ENCODE data around the gene PRR12.

DNA sequence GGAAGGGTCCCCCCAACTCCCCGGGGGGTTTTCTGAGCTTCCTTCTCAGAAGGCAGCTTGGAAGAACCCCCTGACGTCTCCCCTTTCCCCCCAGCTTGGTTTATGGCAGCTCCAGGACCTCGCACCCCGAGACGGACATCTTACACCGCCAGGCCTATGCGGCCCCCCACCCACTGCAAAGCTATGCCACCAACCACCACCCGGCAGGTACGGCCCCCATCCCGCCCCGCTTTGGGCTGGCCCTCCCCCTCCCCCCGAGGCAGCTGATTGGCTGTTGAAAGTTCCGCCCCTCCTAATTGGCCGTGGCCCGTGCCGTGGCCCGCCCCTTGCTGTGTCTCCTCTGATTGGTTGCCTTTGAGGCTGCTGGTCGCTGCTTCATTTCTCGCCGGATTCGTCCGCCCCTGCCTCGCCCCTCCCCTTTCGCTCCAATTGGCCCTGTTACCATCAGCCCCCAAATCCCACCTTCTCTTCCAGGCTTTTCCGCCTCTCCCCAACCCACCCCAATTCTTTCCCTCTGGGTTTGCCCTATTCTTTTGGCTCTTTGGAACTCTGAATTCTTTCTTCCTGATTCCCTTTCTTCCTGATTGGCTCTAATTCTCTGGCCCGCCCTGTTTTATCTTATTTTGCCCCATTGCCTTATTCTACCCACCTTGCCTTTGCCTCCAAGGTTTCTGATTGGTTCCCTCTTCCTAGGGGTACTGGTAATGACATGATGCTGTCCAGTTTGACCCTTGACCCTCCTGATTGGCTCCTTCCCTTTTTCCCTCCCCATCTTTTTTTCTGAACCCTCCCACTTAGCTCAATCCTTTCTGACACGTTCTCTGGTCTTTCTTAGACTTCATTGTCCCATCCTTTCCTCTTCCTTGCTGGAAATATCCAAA lies 2.5 kb downstream of the PRR12 start:
- TF ChIP-seq, protein P1, sequence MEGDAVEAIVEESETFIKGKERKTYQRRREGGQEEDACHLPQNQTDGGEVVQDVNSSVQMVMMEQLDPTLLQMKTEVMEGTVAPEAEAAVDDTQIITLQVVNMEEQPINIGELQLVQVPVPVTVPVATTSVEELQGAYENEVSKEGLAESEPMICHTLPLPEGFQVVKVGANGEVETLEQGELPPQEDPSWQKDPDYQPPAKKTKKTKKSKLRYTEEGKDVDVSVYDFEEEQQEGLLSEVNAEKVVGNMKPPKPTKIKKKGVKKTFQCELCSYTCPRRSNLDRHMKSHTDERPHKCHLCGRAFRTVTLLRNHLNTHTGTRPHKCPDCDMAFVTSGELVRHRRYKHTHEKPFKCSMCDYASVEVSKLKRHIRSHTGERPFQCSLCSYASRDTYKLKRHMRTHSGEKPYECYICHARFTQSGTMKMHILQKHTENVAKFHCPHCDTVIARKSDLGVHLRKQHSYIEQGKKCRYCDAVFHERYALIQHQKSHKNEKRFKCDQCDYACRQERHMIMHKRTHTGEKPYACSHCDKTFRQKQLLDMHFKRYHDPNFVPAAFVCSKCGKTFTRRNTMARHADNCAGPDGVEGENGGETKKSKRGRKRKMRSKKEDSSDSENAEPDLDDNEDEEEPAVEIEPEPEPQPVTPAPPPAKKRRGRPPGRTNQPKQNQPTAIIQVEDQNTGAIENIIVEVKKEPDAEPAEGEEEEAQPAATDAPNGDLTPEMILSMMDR (IDR thresholded peaks at IDR 0.05): no peak
- TF ChIP-seq POLR2A (IDR thresholded peaks at IDR 0.05): no peak
